BE2C (cell line): Measurements from ENCODE around the gene DCLK3.

Experiments used
- DNase-seq: peaks from one replicate; pipeline ENCODE4 v3.0.0-alpha.2; 2020
- H3K27me3 ChIP-seq: fragments of 250-450 bp; sonication (Bioruptor Pico); 2 replicates; pipeline ENCODE4 v1.5.1; 2020; ENCODE audit warnings: mild to moderate bottlenecking
- H3K36me3 ChIP-seq: fragments of 250-450 bp; sonication (Bioruptor Pico); 2 replicates; pipeline ENCODE4 v1.5.1; 2020; ENCODE audit warnings: mild to moderate bottlenecking
- H3K4me1 ChIP-seq: fragments of 250-450 bp; sonication (Bioruptor Pico); 2 replicates; pipeline ENCODE4 v1.5.1; 2020
- H3K4me3 ChIP-seq: 2 replicates; pipeline ENCODE4 v1.5.1; 2011; ENCODE audit warnings: low read depth, low read length
- H3K9me3 ChIP-seq: fragments of 250-450 bp; sonication (Bioruptor Pico); 2 replicates; pipeline ENCODE4 v1.5.1; 2020
- TF ChIP-seq, protein P1 (sequence below): IDR thresholded peaks from 2 replicates; pipeline ENCODE4 v1.5.1; 2012; ENCODE audit warnings: mild to moderate bottlenecking, low read depth, low read length

DCLK3 gene

DNA sequence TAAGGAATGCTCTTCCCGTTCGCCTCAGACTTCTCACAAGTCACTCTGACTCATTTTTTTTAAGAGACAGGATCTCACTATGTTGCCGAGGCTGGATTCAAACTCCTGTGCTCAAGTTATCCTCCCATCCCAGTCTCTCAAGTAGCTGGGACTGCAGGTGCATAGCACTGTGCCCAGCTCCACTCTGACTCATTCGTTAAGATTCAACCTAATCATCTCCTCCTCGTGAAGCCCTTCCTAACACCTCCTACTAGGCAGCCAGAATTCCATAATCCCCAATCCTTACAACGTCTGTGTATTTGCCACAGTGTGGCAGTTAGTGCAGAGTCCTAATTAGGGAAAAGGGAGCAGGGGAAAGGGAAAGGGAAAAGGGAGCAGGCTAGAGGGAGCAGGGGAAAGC is 26.4 kb upstream of the DCLK3 start:
- TF ChIP-seq, protein P1, sequence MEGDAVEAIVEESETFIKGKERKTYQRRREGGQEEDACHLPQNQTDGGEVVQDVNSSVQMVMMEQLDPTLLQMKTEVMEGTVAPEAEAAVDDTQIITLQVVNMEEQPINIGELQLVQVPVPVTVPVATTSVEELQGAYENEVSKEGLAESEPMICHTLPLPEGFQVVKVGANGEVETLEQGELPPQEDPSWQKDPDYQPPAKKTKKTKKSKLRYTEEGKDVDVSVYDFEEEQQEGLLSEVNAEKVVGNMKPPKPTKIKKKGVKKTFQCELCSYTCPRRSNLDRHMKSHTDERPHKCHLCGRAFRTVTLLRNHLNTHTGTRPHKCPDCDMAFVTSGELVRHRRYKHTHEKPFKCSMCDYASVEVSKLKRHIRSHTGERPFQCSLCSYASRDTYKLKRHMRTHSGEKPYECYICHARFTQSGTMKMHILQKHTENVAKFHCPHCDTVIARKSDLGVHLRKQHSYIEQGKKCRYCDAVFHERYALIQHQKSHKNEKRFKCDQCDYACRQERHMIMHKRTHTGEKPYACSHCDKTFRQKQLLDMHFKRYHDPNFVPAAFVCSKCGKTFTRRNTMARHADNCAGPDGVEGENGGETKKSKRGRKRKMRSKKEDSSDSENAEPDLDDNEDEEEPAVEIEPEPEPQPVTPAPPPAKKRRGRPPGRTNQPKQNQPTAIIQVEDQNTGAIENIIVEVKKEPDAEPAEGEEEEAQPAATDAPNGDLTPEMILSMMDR = no peak
- Histone ChIP-seq H3K4me1 (no peaks in the 10 kb centered on the region), H3K9me3 (no peaks in the 10 kb centered on the region), H3K27me3 (no peaks in the 10 kb centered on the region), H3K36me3 (no peaks in the 10 kb centered on the region), H3K4me3 (no peak overlapping the region)
- no peak for DNase-seq

DNA sequence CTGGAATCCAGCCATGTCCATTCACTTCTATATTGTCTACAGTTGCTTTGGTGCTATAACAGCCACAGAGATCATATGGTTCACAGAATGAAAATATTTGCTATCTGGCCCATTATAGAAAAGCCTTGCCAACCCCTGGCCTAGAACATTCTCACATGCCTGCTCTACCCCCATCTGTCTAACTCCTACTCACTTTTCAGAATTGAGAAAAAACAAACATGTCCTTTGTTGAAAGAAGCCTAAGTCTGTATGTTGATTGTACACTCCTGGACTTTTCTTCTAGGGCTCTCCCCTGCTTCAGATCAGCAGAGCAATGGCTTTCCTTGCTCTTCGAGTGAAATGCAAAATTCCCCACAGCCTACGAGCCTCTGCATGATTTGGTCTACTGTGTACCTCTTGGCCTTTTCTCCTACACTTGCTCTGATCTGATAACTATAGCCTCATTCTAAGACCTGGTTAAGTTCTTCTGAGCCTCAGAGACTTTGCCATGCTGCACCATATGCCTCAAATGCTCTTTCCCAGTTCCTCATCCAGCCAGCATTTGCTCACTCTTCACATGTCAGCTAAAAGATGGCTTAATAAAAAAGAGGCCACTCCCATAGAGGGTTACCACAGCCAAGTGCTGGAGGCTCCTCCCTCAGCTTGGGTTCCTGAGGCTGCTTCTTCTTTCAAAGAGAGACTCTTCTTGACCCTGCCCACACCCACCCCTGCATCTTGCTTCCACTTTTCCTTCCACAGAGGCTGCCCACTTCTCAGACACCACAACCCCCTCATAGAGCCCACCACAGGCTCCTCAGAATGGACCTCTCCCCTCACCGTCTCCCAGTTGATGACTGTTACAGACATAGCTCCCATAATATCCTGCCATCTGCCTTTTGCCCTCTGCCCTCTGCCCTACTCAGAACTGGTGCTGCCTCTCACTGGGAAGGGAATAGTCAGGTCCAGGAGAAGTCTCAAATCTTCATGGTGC is 22.9 kb upstream of the DCLK3 start:
- Histone ChIP-seq H3K4me3 (no peak overlapping the region), H3K27me3 (no peaks in the 10 kb centered on the region), H3K9me3 (no peaks in the 10 kb centered on the region), H3K4me1 (no peaks in the 10 kb centered on the region), H3K36me3 (no peaks in the 10 kb centered on the region)
- DNase-seq = no peak
- TF ChIP-seq, protein P1 = no peak

DNA sequence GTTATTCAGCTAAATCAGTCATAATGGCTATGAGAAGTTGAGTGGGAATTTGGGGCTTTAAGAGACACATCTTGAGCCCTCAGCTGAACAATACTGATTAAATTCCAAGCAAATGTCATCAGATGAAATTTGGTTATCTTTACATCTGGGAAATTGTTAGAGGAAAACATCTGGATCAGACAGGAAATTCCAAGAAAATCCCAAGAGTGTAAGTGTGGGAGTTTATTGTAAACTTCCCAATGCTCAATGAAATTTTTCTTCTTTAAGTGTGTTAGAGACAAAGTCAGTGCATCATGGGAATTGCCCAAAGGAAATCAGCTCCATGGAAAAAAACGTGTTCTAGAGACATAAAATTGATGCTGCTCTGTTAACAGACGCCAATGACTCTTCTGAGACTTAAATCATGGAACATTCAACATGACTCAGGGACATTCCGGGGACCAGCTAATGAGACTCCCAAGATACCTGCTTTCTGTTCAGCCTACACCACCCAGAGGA is 19.8 kb upstream of the DCLK3 start:
- no peaks in the 10 kb centered on the region for H3K4me1 ChIP-seq
- H3K27me3 ChIP-seq = no peaks in the 10 kb centered on the region
- DNase-seq = no peak
- no peak overlapping the region for H3K4me3 ChIP-seq
- TF ChIP-seq, protein P1 = no peak
- no peaks in the 10 kb centered on the region for H3K9me3 ChIP-seq
- no peaks in the 10 kb centered on the region for H3K36me3 ChIP-seq

DNA sequence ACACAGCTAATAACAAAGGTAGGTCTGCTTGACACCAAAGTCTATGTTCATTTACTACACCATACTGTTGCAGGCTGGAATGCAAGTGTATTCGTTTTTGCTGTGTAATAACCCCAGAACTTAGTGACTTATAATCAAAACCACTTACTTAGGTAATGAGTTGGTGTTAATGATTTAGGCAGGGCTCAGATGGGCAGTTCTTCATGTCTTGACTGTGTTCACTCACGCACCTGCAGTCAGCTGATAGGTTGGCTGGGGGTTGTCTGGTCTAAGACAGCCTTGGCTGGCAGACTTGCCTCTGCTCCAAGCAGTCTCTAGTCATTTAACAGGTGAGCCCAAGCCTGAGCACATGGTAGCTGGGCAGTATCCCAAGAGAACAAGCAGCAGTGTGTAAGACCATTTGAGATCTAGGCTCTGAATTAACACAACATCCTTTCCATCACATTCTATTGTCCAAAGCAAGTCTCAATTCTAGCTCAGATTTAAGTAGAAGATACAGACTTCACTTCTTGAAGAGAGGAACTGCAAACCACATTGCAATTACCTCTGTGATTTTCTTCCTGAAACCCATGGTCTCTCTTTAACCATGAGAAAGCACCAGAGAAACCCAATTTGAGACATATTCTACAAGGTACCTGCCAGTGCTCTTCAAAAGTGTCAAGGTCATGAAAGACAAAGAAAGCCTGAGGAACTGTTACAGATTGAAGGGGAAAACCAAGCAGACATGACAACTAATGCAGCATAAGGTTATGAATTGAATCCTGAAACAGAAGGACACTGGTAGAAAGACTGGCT is 13.3 kb upstream of the DCLK3 start:
- Histone ChIP-seq H3K4me1 (no peaks in the 10 kb centered on the region), H3K9me3 (no peaks in the 10 kb centered on the region), H3K4me3 (no peak overlapping the region), H3K36me3 (no peaks in the 10 kb centered on the region), H3K27me3 (no peaks in the 10 kb centered on the region)
- no peak for DNase-seq
- TF ChIP-seq, protein P1 = no peak

DNA sequence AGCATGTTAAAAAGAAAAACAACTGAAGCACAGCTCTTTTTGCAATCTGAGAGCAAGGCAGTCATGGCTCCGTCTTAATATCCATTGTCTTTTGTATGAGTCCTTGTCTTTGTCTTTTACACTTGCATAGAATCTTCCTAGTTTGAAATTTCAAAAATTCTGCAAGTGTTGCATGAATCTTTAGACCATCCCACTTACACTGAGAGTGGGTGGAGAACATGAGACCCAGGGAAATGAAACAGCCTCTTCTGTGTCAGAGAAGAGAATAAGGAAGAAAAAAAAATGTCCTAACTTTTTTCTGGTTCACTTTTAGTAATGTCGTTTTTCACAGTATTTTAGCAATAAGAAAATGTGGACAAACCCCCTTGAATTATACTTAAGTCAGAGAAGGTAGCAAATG is 12.1 kb upstream of the DCLK3 start:
- no peak for DNase-seq
- TF ChIP-seq, protein P1 = no peak

More for the DNA sequence above, 12.1 kb upstream of the DCLK3 start:
- Histone ChIP-seq H3K9me3 (no peaks in the 10 kb centered on the region), H3K4me3 (no peak overlapping the region), H3K27me3 (no peaks in the 10 kb centered on the region), H3K36me3 (no peaks in the 10 kb centered on the region), H3K4me1 (no peaks in the 10 kb centered on the region)
